GM18508 (cell line): ENCODE data around the gene DIP2C.

ENCODE experiments used
- ATAC-seq: cut with Tn5 transposase; IDR thresholded peaks from one replicate; pipeline ENCODE4 v1.9.1; 2021; ENCODE audit warnings: moderate number of reproducible peaks; ENCODE audit not compliant: insufficient read depth, unreplicated experiment

The DIP2C gene

DNA sequence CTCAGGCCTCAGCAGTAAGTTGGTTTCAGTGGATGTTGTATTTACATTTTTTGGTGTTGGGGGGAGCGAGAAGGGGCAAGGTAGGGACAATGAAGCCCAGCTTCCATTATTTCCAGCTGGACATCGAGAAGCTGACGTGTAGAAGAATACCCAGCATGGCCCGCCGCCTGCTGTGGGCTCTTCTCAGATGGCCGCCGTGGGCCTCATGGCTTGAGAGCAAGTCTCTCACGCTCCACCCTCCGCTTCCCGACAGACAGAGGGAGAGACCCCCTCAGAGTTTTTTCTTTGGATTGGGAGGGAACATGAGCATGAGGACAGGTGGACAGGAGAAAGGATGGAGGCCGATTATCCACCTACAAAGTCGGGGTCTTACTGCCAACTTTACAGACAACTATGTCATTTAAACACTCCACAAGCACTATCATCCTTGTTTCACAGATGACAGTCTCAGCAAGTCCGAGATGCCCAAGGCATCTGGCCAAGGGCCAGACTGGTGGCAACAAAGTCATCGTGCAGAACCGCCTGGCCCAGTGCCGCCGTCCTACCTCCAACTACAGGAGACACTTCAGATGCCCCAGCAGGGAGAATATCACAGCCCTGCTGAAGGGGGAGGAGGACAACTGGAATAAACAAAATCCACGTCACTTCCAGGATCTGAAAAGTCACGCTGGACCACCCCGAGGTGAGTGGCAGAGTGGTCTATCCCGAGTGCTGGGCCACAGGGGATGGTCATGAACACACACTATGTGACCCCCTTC is 195.9 kb downstream of the DIP2C start:
- no peak for ATAC-seq

DNA sequence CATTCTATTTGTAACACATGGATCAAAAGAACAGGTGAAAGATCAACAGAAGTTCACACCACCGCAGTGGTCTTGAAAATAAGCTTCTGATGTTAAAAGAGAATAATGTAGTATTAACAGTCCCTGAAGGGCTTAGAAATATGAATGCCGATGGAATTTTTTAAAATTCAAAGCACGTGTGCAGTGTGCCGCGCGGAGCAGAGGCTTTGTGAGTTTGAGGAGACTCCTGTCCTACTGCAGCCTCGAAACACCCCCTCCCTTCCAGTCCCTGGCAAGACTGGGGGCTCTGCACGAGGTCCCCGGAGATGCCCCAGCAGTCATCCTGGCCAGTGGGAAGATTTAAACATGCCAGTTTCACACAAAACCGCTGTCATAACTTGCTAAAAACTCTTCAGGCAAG is 196.6 kb downstream of the DIP2C start:
- no peak for ATAC-seq

DNA sequence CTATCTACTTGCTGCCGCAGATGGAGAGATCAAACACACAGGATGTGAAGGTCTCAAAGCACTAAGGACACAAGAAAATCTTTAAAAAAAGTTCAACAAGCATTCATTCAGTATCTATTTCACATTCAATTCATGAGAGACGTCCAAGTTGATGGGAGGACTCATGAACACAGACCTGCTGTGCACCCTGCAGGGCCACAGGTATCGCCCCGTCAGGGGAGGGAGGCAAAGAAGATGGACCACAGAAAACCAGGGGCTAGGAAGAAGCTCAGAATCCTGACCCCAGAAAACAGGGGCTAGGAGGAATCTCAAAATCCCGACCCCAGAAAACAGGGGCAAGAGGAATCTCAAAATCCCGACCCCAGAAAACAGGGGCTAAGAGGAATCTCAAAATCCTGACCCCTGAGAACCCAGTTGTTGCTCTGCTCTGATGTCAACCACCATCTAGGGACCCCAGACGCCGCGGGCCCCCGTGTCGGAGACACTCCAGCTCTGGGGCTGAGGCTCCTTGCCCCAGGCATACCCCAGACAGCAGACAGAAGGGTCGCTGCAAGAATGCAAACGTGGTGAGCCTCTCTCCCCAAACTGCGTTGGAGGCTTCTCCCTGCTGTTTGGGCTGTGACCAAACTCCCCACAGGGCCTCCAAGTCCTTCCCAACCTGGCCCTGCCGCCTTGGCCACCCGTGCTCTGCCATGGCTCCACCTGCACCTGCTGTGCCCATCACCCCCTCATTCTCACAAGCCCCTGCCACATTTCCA is 197.6 kb downstream of the DIP2C start:
- no peak for ATAC-seq

DNA sequence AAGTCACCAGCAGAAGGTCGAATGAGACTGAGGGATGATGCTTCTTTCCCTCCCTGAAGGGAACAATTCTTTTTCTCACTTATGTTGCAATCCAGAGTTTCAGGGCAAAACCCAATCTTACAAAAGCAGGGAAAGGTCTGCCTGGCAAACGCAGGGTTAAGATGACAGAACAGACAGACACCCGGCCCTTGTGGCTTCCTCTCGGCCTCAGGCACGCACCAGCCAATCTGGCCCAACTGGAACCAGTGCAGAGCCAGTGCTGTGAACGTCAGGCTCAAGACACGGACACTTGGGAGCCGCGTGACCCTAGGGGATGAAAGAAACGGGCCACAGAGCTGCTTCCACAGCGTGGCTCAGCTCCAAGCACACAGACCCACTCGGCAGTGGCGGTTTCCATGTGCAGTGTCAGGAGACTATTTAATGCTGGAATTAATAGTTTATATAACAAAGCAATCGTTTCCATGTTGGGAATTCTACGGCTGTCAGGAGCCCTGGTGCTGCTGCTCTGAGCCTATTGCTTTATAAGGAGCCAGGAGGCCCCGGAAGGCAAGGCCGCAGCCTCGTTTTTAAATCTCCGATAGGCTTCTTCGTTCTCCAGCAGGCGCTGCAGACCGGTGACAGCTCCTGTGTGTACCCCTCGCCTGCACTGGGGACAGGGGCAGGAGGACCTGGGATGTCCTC is 198.4 kb downstream of the DIP2C start:
- no peak for ATAC-seq

DNA sequence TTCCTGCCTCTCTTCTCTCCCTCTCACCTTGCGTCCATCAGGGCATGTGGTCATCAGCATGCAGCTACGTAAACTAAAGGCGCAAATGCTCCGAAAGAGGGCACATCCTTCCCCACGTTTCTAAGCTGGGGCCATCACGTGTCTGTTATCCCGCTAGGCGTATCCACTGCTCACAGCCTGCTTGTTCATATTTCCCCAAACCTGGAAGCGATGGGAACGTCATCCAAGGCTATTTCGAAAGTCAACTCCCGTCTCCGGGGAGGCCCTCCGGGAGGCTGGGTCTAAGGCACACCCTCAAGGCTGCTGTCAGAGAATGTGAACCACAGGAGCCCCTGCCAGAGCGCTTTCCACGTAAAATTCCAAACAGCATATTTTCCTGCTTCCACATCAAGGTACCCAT is 199.2 kb downstream of the DIP2C start:
- no peak for ATAC-seq

DNA sequence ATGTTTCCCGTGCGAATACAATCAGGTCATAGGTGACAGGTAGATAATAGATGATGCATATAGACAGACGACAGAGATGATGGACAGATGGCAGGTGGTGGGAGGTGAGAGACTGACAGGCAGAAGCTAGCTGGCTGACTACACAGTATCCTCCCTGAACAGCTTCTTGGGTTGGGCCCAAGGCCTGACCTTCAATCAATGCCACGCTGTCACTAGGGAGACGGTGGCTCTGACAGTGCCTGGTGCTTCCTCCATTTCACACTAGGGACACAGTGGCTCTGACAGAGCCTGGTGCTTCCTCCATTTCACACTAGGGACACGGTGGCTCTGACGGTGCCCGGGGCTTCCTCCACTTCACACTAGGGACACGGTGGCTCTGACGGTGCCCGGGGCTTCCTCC is 200.1 kb downstream of the DIP2C start:
- ATAC-seq, result no peak

DNA sequence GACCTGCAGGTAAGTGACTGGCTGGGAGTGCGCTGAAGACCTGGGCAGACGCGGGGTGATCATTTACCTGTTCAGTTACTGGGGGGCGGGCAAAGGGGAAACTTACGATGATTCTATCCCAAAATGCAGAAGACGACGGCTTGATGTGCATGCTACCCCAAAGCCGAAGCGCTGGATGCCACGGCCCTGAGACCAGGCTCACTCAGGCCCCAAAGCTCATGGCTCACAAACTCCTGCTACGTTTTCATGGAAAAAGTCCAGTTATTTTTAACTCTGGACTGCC is 200.6 kb downstream of the DIP2C start:
- no peak for ATAC-seq

DNA sequence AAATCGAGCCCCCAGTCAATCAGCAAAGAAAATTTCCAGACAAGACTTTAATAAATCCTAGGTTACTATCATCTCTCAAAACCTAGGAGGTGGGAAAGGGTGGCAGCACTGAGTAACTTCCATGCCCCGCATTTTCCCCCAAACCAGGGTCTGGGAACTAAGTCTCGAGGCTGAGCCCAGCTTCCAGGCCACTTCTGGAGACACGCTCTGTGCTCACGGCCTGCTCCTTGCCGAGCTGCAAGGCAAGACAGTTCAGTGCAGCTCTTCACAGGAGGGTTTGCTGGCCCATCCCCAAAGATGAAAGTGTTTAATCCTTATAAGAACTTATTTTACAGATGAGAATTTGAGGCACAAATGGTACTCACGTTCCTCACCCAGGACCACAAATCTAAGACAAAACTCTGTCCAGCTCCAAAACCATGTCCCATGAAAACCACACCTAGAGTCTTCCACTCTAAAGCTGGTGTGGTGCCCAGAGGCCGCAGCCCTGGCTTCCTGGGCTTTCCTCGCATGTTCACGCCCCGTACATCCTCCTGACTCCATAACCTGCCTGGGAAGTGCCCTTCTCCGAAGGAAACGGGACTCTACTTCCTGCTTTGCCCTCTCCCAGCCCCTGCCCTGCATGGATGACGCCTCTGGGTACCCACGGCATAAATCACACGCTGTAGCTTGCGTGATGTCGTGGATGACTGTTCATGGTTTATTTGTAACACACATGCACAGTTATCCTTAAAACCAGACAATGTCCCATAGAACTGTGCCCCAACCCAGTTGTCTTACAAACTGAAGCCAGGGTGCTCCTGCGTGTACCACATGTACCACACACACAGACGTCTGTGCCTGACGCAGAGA is 201.2 kb downstream of the DIP2C start:
- no peak for ATAC-seq

DNA sequence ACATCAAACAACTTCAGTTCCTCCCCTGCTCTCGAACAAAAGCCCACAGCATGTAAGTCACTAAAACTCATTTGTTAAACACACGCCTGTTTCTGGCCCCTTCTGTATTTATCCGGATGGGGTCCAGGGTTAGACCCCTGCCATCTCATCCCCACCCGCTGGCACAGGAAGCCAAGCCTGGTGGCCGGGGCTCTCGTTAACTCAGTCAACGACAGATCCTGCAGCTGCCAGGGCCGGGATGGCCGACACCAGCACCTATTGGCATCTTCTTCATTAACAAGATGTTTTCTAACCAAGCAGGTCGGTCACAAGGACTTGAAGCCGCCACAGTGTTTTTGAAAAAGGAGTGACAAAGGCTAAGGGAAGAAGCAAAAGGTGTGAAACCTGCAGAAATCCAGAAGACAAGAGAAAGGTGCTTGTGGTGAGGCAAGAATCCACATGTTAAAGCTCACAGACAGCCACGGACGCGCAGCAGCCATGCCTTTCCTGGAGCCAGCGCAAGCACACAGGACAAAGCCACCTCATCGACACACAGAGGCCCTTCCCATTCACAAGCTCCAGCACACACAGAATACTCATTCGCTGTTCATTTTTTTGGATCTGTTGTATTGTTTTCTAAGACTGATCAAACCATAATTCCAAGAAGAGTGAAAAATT is 202.7 kb downstream of the DIP2C start:
- no peak for ATAC-seq

DNA sequence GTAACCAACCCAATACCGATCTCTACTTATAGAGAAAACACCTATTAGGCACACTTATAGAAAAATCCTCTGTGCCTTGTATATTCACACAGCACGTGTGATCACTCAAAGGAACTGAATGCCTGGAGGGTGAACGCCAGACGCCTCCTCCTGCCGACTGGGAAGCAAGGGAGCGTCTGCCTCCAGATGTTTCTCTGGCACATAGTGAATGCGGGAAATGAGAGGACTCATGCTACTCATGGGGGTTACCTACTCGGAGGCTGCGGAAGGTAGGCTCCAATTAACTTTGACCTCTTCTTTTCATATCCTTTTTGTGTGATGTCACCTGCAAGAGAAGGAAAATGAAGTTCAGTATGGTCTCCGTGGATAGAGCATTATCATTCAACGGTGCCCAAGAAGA is 203.3 kb downstream of the DIP2C start:
- no peak for ATAC-seq

DNA sequence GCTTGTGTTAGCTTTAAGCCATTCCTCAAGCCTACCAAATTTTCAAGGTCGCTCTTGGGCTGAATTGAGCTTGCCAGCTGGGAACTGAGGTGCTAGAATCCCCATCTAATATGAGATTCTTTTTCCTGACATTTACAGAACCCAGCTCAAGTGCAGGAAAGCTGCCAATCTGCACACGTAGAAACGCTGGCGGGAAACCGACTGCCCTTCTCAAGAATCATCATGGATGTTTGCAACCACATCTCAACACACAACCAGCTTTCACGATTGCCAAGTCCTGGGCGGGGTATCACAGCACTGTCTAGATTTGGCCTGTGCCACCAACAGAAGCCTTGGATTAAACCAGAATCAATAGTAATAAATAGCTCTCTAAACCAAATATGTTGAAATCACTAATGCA is 203.7 kb downstream of the DIP2C start:
- no peak for ATAC-seq

DNA sequence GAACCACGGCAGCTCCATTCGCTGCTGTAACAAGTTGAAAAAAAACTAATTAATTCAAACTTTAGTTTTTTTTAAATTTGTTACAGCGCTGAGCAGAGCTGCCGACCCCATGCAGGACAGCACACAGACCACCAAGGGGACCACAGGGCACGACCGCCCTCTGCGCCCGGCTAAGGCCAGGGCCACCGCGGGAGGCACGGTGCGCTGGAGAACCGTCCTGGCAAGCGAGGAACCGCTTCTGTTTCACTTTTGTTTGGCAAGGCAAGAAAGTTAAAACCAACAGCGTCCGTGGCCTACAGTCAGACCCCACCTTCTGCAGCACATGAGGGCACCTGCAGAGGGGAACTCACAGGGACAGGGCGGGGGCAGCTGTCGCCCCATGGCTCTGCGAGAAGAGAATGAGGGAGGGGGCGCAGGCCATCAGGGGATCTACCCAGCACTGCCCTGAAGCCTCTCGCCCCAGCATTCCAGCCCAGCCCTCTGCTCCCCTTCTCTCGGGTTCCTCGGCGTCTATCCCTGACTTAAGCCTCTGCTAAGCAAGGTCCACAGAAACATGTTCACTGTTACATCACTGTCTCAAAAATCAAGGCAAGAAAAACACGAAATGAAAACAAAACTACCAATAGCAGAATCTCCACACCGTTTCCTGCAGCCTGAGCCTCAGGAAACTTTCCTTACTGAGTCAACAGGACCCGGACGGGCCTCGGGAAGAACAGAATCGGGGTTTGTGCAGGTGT is 204.4 kb downstream of the DIP2C start:
- no peak for ATAC-seq

DNA sequence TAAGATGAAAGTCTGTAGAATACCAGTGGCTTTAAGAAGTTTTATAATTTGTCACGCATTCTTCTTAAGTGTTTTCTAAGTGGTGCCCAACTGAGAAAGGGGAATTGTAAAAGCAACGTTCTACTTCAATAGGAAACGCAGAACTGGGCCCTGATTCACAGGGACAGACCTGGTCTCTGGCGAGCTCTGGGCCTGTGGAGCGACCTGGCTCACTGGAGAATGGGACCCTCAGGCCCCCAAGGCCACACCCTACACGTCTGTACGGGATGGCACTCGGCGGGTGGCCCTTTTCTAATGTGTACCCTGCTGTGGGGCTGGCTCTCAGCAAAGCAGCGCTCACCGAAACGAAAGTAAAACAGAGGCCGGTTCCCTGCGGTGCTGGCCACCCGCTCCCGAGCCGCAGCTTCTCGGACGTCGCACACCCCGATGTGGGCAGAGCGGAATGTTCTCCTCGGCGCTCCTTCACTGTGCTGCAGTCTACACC is 205.0 kb downstream of the DIP2C start:
- ATAC-seq, result no peak

DNA sequence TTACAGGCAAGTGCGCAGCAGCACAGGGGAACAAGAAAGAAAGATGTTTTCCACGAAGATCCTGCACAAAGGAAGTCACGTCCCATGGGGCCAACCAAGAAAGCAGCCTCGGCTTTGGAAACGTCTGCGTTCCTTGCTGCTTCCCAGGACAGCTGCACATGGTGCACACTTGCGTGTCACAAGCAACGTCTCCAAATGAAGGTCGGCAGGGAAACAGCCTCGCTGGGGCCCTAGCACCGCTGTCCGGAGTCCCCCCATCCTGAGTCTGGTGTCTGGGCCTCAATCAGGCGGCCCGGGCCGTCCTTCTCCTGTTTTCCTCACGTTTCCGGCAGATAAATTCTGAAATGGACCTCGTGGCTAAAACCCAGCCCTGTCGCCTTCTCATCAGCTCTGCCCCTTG is 206.2 kb downstream of the DIP2C start:
- ATAC-seq, result no peak

DNA sequence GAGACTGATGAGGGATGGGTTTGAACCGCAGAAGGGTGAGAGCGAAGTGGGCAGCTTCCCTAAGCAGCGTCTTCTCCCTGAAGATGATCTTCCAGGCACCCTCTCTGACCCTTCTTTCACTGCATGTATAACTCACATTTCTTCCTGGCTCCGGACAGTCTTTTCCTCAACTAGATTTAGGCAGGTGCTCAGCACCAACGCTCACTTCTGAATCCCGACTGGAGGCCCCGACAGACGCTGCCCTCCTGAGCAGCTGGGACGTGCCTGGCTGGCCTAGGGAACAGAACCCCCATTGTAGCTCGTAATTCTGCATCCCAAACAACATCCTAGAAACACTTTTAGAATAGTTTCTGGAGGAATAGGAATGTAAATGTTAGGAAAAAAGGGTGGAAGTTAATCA is 206.6 kb downstream of the DIP2C start:
- ATAC-seq, result no peak

DNA sequence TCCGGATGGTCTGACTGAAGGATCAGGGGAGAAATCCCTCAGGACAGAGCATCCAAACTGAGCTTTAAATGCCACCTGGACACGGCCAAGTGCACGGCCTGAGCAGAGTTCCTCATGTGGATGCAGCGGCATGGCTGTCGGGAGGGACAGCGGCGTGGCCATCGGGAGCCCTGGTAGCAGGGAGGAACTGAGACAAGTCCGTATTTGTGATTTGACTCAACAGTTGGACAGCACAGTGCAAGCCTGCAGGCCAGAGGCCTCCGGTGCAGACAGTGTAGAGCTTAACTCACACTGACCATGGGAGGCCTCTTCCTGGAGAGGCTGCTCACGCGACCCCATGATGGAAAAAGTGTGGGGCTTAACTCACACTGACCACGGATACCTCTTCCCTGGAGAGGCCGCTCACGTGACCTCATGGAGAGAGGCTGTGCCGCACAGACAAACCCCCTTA is 207.4 kb downstream of the DIP2C start:
- no peak for ATAC-seq

DNA sequence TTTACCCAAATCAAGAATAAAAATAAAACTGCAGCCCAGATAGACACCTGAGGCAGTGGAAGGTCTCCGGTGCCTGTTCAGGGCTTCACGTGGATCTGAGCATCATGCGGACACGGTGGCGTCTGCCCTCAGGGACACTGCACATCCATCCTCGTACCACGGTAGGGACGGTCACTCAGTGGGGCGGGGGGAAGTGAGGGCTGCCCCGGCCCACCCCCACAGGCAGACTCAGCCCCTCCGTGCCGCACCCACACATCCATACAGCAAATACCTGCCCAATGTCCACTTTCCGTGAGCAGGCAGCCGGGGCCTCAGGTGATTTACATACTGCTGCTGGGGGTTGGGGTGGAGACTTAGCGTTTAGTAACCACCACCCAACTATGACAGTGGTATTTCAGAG is 207.8 kb downstream of the DIP2C start:
- no peak for ATAC-seq

DNA sequence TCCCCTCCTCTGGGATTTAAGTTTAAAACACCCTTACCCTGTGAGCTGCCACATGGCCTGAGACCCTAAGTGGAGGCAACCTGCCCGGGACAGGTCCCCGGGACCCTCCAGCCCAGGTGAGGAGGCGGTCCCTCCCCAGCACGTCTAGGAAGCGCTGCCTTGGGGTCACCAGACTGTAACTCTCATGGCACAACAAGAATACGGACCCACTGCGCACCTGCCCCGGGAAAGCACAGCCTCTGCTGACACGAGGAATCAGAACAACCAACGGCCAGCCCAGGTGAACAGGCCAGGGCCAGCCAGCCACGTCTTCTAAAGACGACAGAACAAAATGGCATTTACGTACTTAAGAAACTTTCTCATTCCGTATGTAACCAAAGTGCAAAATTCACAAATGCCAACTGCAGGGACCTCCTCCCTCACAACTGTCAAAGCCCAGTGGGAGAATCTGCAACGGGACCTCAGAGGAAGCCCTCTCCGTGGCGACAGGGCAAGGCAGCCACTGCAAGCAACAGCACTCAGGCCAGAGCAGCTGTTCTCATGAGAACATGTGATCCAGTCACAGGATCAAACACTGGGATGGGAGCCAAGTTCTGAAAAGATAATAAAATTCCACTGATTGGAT is 208.4 kb downstream of the DIP2C start:
- no peak for ATAC-seq

DNA sequence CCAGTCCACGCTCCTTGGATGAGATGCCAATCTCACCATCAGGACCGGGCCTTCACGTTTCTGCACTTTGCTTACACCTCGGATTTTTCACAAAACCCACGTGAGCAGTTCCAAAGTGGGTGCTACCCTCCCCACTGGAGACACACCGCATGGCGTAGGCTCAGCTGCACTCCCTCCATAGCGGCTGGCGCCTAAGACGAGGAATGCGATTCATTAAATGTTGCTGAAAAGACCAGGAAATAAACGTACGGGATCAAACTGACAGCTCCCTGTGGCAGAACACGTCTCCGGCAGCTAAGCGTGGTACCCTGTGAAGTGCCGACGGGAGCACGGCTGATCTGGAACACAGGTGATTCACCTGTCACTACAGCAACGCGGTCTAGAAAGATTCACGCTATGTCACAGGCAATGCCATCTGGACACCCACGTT is 209.0 kb downstream of the DIP2C start:
- no peak for ATAC-seq
